ENCODE data around the gene TTLL8.

DNA sequence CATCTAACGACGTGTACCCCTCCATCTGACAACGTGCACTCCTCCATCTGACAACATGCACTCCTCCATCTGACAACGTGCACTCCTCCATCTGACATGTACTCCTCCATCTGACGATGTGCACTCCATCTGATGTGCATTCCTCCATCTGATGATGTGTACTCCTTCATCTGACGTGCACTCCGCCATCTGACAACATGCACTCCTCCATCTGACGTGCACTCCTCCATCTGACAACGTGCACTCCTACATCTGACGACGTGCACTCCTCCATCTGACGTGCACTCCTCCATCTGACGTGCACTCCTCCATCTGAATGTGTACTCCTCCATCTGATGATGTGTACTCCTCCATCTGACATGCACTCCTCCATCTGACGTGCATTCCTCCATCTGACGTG lies 37.5 kb downstream of the TTLL8 start:
- TF ChIP-seq, protein P1, sequence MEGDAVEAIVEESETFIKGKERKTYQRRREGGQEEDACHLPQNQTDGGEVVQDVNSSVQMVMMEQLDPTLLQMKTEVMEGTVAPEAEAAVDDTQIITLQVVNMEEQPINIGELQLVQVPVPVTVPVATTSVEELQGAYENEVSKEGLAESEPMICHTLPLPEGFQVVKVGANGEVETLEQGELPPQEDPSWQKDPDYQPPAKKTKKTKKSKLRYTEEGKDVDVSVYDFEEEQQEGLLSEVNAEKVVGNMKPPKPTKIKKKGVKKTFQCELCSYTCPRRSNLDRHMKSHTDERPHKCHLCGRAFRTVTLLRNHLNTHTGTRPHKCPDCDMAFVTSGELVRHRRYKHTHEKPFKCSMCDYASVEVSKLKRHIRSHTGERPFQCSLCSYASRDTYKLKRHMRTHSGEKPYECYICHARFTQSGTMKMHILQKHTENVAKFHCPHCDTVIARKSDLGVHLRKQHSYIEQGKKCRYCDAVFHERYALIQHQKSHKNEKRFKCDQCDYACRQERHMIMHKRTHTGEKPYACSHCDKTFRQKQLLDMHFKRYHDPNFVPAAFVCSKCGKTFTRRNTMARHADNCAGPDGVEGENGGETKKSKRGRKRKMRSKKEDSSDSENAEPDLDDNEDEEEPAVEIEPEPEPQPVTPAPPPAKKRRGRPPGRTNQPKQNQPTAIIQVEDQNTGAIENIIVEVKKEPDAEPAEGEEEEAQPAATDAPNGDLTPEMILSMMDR (IDR thresholded peaks at IDR 0.05): no peak
- TF ChIP-seq POLR2AphosphoS5 (IDR thresholded peaks at IDR 0.05): no peak
- no peak for TF ChIP-seq POLR2A (IDR thresholded peaks at IDR 0.05)
